Stimulated activated naive B cell treated with anti-CD40 and anti-IgM and Interleukin-4, amounts not matched to agents 10 μg/mL and 1 μg/mL and 100 μg/mL, for 72 hours (primary cell): ENCODE results near the gene CC2D2B.
A peak's percentile ranks its signal among the peaks of the same experiment; 100 is the strongest.
"Not testable (repeated sequence)": the region's sequence is repeated elsewhere in the genome, so short reads cannot be mapped to it uniquely, and the experiment has no call there.

Source experiments
- ATAC-seq, 2 donors: fragments of 150-1000 bp; cut with Tn5 transposase; replicated peaks; 2 replicates each; pipeline ENCODE4 v1.10.0; 2021; ENCODE audit warnings: moderate library complexity in 1 of 2
- DNase-seq: peaks from one replicate; pipeline ENCODE4 v3.0.0; 2021
- H3K27ac Mint-ChIP-seq: one replicate; pipeline ENCODE4 v1.8.0; 2022; ENCODE audit warnings: mild to moderate bottlenecking, mixed read lengths
- H3K27me3 Mint-ChIP-seq, 2 donors: one replicate each; pipeline ENCODE4 v1.8.0; 2022; ENCODE audit warnings: mixed read lengths in 2 of 2
- H3K36me3 Mint-ChIP-seq, 2 donors: one replicate each; pipeline ENCODE4 v1.8.0; 2022; ENCODE audit warnings: mixed read lengths in 2 of 2, mild to moderate bottlenecking in 1 of 2
- H3K4me1 Mint-ChIP-seq, 2 donors: one replicate each; pipeline ENCODE4 v1.8.0; 2022; ENCODE audit warnings: mixed read lengths in 2 of 2, mild to moderate bottlenecking in 1 of 2
- H3K4me3 Mint-ChIP-seq, 2 donors: one replicate each; pipeline ENCODE4 v1.8.0; 2022; ENCODE audit warnings: mild to moderate bottlenecking in 2 of 2, mixed read lengths in 2 of 2, moderate library complexity in 1 of 2
- H3K9me3 Mint-ChIP-seq, 2 donors: one replicate each; pipeline ENCODE4 v1.8.0; 2022; ENCODE audit warnings: mixed read lengths in 2 of 2, mild to moderate bottlenecking in 1 of 2

Gene CC2D2B

GRCh38 chr10:95876756-95877155, 31.0 kb upstream of the CC2D2B start:
- Mint-ChIP-seq H3K9me3 (peaks cover 16 to 17% of the 10 kb centered on the region in 2 donors), H3K27ac (no peak overlapping the region), H3K4me1 (peaks cover 10 to 44% of the 10 kb centered on the region in 2 donors), H3K27me3 (no peaks in the 10 kb centered on the region), H3K36me3 (peaks cover 45 to 54% of the 10 kb centered on the region in 2 donors), H3K4me3 (no peak overlapping the region)
- ATAC-seq (no peak), DNase-seq (no peak)

- DNase-seq, result no peak
- peak; percentile 78 to 82 for ATAC-seq
- Mint-ChIP-seq H3K4me3 (no peak overlapping the region), H3K9me3 (peaks cover 15 to 17% of the 10 kb centered on the region in 2 donors), H3K4me1 (peaks cover 10 to 34% of the 10 kb centered on the region in 2 donors), H3K27me3 (no peaks in the 10 kb centered on the region), H3K27ac (peak overlapping the region; percentile 15), H3K36me3 (peaks cover 40 to 50% of the 10 kb centered on the region in 2 donors)
Observed at GRCh38 chr10:95877881-95878280, 29.9 kb upstream of the CC2D2B start.

GRCh38 chr10:95880704-95881103, 27.1 kb upstream of the CC2D2B start:
- Mint-ChIP-seq H3K4me1 (peaks cover 3 to 25% of the 10 kb centered on the region in 2 donors), H3K9me3 (peaks cover 0 to 1% of the 10 kb centered on the region in 2 donors), H3K27me3 (no peaks in the 10 kb centered on the region), H3K36me3 (peaks cover 13 to 22% of the 10 kb centered on the region in 2 donors), H3K4me3 (no peak overlapping the region), H3K27ac (peak overlapping the region; percentile 66)
- DNase-seq (no peak), ATAC-seq (peak; percentile 66 to 69)

DNA sequence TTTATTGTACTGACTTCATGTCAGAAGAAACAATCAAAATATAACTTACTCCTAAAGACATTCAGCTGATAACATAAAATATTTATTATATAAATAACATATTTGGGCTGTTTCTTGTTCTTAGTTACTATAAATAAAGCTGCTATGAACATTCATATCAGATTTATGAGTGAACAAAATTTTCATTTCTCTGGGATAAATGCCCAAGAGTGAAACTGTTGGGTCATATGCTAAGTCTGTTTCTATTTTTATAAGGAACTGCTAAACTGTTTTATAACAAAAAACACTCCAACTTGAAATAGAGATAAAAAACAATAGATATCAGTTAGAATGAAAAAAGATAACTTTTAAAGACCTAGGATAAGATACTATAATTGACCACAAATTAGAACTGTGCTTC, 26.5 kb upstream of the CC2D2B start:
- DNase-seq (no peak), ATAC-seq (no peak)
- H3K27ac Mint-ChIP-seq, result no peak overlapping the region
- H3K36me3 Mint-ChIP-seq, result peaks cover 11 to 21% of the 10 kb centered on the region in 2 donors
- no peaks in the 10 kb centered on the region for H3K27me3 Mint-ChIP-seq
- H3K9me3 Mint-ChIP-seq, result peaks cover 0 to 1% of the 10 kb centered on the region in 2 donors
- H3K4me1 Mint-ChIP-seq, result peaks cover 3 to 25% of the 10 kb centered on the region in 2 donors
- H3K4me3 Mint-ChIP-seq, result no peak overlapping the region

DNA sequence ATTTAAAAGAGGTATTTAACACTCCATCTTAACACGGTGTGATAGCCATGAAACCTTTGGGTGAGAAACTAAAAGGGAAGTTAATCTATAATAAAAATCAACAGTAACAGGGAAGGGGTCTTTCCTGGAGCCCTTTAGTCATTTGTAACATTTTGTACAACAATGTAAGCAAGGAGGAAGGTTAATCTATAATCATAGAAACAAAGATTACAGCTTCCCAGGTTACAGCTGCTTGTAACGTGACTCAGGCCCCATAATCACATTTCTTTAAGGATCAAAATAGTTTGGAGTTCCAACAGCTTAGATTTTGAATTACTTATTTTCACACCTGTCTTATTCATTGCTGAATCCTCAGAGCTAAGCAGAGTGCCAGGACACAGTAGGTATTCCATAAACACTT, 17.9 kb upstream of the CC2D2B start:
- ATAC-seq (no peak), DNase-seq (no peak)
- H3K9me3 Mint-ChIP-seq, result no peaks in the 10 kb centered on the region
- peaks cover 20 to 54% of the 10 kb centered on the region in 2 donors for H3K36me3 Mint-ChIP-seq
- peaks cover 0 to 10% of the 10 kb centered on the region in 2 donors for H3K4me1 Mint-ChIP-seq
- H3K4me3 Mint-ChIP-seq, result no peak overlapping the region
- H3K27me3 Mint-ChIP-seq, result no peaks in the 10 kb centered on the region
- H3K27ac Mint-ChIP-seq, result no peak overlapping the region

DNA sequence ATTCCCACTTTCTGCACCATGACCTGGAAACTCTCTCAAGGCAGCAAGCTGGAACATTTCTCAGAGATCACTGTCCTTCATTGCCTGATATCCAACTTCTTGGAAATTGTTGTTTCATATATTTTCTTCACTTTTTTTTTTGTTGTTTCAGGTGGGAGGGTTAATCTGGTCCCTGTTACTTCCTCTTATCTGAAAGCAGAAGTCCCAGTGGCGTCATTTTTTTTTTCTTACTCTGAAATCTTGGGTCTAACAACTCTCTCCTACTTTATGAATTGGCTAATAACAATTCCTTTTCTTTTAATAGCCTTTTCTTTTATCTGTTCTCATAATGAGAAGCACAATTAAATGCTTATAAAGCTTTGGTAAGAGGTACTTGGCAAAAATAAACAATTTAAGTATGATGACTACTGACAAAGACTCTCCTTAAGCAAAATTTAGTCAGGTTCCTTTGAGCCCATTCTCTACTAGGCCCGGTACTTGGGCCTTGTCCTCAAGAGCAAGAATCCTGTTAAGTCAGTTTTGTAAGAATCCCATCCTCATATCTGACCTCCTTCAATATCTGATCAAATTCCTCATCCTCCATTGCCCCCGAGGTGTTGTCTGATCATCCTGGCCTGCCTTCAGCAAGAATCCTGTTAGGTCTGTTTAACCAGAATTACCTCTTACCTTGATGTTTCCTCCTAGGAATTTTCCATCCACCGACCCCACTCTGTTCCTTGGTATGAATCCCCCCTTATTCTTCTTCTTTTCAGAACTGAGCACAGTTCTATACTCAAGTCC, 11.5 kb upstream of the CC2D2B start:
- Mint-ChIP-seq H3K4me3 (no peak overlapping the region), H3K9me3 (no peaks in the 10 kb centered on the region), H3K36me3 (peaks cover 46 to 65% of the 10 kb centered on the region in 2 donors), H3K4me1 (peaks cover 13 to 16% of the 10 kb centered on the region in 2 donors), H3K27ac (peak overlapping the region; percentile 43), H3K27me3 (no peaks in the 10 kb centered on the region)
- DNase-seq, result no peak
- ATAC-seq, result peak; percentile 59 to 62

DNA sequence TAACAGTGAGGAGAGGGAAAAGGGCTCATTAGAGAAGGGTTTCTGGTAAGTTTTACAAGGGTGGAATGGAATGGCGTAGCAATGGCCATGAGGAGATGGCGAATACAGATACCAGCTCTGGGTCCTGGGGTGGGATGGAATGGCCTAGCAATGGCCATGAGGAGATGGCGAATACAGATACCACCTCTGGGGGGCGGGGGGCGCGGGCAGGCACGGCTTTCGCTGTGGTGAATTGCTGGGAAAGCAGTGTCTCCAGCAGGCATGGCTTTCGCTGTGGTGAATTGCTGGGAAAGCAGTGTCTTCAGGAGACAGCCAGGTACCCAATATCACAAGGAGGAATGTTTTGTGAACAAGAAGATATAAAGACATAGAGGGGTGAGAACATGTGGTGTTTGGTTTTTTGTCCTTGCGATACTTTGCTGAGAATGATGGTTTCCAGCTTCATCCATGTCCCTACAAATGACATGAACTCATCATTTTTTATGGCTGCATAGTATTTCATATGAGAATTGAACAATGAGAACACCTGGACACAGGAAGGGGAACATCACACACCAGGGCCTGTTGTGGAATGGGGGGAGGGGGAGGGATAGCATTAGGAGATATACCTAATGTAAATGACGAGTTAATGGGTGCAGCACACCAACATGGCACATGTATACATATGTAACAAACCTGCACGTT, 1.7 kb upstream of the CC2D2B start:
- peaks cover 9 to 13% of the 10 kb centered on the region in 2 donors for H3K4me1 Mint-ChIP-seq
- ATAC-seq, DNase-seq, H3K27ac Mint-ChIP-seq, H3K36me3 Mint-ChIP-seq, H3K9me3 Mint-ChIP-seq, H3K27me3 Mint-ChIP-seq: not testable (repeated sequence)
- H3K4me3 Mint-ChIP-seq, result peak overlapping the region in 1 of 2 donors; percentile 32

DNA sequence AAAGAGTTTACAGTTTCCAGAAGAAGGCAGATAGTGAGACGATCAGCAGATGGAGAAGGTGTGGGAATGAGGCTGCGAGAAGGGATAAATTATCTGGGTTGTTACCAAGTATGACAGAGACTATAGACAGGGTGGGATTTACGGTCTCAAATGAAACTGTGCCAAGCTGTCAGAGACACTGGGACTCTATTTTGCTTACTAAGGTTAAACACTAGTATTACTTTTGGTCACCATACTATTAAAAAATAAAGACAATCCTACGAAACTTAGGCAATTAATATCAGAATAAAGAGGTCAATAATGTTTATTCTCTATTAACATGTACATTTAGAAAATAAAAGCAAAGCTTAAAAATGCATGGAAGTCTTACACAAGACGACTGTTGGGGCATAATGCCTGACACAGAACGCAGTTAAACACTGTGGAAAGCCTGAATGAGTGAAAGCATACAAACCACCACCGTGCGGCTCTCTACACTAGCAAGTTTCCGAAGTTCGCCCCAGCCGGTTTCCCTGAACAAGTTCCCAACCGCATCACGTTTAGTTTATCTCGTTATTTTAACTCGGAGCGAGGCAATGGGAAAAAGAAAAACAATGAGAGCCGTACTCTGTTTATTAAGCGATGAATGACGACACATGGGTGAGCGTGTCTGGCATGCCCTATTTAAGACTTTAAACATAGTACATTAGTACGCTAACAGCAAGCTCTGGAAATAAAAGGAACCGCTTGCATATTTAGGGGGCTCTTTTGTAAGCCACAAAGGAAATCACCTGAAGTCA, 909 bp upstream of the CC2D2B start:
- H3K4me1 Mint-ChIP-seq, result peaks cover 9 to 13% of the 10 kb centered on the region in 2 donors
- peak overlapping the region; percentile 96 to 97 for H3K4me3 Mint-ChIP-seq
- H3K27me3 Mint-ChIP-seq, result no peaks in the 10 kb centered on the region
- peak overlapping the region; percentile 97 for H3K27ac Mint-ChIP-seq
- no peaks in the 10 kb centered on the region for H3K9me3 Mint-ChIP-seq
- H3K36me3 Mint-ChIP-seq, result peaks cover 5 to 6% of the 10 kb centered on the region in 2 donors
- ATAC-seq, result peak; percentile 44 to 48
- no peak for DNase-seq

DNA sequence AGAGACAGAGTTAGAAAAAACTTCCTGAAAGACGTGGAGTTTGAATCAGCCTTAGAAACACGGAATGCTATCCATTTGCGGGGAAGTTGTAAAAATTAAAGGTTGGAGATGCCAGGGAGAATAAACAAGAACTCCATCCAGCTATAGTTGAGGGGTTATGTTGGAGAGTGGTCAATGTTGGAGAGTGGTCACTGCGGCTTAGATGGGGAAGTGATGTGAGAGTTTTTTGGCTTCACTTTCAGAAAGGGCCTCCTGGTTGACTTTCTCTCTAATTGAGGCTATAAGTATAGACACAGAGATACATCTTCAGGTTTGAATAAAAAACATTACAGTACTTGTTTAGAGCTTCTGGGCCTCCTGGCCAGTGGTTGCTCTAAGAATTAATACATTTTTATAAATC, 675 bp downstream of the CC2D2B start:
- no peaks in the 10 kb centered on the region for H3K27me3 Mint-ChIP-seq
- no peak for DNase-seq
- ATAC-seq, result no peak
- peaks cover 3 to 5% of the 10 kb centered on the region in 2 donors for H3K36me3 Mint-ChIP-seq
- no peaks in the 10 kb centered on the region for H3K9me3 Mint-ChIP-seq
- no peak overlapping the region for H3K27ac Mint-ChIP-seq
- H3K4me3 Mint-ChIP-seq, result peak overlapping the region in 1 of 2 donors; percentile 2
- peaks cover 8 to 9% of the 10 kb centered on the region in 2 donors for H3K4me1 Mint-ChIP-seq

DNA sequence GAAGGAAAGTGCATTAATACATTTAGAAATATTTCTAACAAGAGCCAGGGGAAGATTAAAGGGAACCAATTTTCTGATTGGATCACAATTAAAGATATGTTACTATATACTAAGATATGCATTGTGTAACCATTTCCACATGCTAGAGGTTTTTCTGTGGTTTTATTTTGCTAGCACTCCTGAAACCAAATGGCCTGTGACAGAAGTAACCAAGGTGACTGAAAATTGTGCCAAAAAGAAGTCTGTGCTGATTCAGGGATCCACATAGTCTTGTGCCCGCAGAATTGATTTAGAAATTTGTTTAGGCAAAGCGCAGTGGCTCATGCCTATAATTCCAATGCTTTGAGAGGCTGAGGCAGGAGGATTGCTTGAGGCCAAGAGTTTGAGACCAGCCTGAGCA, 1.8 kb downstream of the CC2D2B start:
- Mint-ChIP-seq H3K27ac (no peak overlapping the region), H3K9me3 (no peaks in the 10 kb centered on the region), H3K4me3 (no peak overlapping the region), H3K36me3 (peaks cover 3 to 5% of the 10 kb centered on the region in 2 donors), H3K27me3 (no peaks in the 10 kb centered on the region), H3K4me1 (peaks cover 8 to 9% of the 10 kb centered on the region in 2 donors)
- DNase-seq, result no peak
- ATAC-seq, result no peak

GRCh38 chr10:95916039-95916438, 8.3 kb downstream of the CC2D2B start:
- not testable (repeated sequence) for H3K4me1 Mint-ChIP-seq, H3K27ac Mint-ChIP-seq, H3K27me3 Mint-ChIP-seq, H3K4me3 Mint-ChIP-seq, H3K9me3 Mint-ChIP-seq, ATAC-seq, DNase-seq, H3K36me3 Mint-ChIP-seq

DNA sequence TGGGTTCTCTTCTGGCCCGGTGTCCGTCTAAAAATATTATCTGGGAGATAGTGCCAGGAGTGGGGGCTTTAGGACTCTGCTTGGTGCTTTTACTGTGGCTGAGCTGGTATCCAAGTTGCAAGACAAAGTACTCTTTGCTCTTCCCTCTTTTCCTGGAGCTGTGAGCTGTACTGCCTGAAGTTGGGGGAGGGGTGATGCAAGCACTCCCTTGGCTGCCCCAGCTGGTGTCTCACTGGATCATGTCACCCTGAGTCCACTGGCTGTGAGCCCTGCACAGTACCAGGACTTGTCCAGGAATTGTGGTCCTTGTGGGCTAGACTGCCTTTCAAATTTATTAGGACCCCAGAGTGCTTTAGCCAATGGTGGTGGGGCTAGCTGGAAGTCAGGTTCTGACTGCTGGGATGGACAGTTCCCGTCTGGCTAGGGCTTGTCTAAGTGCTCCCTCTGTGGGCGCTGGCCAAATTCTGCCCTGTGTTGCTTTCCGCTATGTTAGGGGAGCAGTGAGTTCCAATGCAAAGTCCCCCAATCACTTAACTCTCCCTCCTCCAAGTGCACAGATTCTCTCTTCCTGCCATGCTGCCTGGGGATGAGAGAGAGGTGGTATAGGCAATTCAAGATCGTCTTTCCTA, 13.1 kb downstream of the CC2D2B start:
- no peak for DNase-seq
- Mint-ChIP-seq H3K27me3 (no peaks in the 10 kb centered on the region), H3K27ac (no peak overlapping the region), H3K36me3 (peaks cover 0 to 8% of the 10 kb centered on the region in 2 donors), H3K9me3 (no peaks in the 10 kb centered on the region), H3K4me3 (no peak overlapping the region), H3K4me1 (no peaks in the 10 kb centered on the region)
- no peak for ATAC-seq

DNA sequence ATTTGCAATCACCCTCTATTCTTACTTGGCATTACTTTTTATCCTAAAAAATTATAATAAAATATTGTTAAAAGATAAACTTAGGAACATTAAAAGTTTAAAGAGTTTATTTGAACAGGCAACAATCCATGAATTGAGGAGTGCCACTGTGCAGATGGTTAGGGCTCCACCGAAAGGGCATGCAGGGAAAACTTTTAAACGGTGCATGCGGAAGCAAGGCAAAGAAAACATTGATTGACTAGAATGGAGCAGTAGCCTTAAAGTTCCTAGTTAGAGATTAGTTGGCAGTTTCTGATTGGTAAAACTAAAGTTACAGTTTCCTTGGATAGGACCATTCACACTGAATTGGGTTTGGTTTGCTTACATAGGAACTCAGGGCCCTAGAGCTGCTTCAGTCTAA, 17.3 kb downstream of the CC2D2B start:
- no peak for DNase-seq
- peaks cover 0 to 3% of the 10 kb centered on the region in 2 donors for H3K36me3 Mint-ChIP-seq
- no peaks in the 10 kb centered on the region for H3K4me1 Mint-ChIP-seq
- H3K4me3 Mint-ChIP-seq, result no peak overlapping the region
- ATAC-seq, result no peak
- no peaks in the 10 kb centered on the region for H3K9me3 Mint-ChIP-seq
- no peak overlapping the region for H3K27ac Mint-ChIP-seq
- H3K27me3 Mint-ChIP-seq, result no peaks in the 10 kb centered on the region

DNA sequence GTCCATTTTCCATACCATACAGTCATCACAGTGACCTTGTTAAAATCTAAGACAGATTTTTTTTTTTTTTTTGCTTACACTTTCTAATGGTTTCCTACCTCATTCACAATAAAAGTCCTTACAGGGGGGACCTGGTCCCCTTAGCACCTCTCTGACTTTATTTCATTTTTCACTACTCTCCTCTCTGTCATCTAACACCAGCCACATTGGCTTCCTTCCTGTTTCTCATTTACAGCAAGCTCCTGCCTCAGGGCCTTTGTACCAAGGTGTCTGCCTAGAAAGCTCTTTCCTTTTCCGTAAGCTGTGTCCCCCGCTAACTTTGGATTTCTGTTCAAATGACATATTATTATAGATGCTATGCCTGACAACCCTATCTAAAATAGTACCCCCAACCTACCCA, 27.7 kb downstream of the CC2D2B start:
- Mint-ChIP-seq H3K9me3 (peaks cover 4 to 10% of the 10 kb centered on the region in 2 donors), H3K27me3 (no peaks in the 10 kb centered on the region), H3K4me3 (no peak overlapping the region), H3K27ac (no peak overlapping the region), H3K36me3 (peaks cover 23% of the 10 kb centered on the region in 2 donors), H3K4me1 (peaks cover 2 to 10% of the 10 kb centered on the region in 2 donors)
- DNase-seq, result no peak
- no peak for ATAC-seq
